ENCODE measurements around the gene NCOA4. TPM values are rescaled to one million over a fixed set of nuclear protein-coding genes. Genes with fewer than 3 reads are reported as not detected.
"Not testable (repeated sequence)": the region's sequence is repeated elsewhere in the genome, so short reads cannot be mapped to it uniquely, and the experiment has no call there.

Gene NCOA4
- total RNA-seq, 1 donor from 2014 or later, result 72.3 TPM

DNA sequence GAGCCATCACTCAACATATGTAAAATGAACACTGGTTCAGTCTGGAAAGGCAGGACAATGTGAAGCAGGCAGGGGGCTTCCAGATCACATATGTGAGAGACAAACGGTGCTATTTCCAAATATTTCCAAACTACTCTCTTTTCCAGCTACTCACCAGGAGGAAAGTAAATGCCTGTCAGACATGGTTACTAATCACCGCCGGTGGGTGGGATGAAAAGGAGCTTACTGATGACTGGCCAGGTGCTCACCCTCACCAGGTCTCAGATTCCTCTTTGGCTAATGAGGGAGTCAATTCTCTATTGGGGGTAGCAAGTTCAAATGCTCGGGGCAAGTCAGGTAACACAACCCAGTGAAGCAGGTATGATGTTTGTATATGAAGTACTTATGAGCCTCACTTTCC, 25.3 kb upstream of the NCOA4 start:
- DNase-seq (ENCODE audit: low spot score in 2 of 2, unreplicated experiment in 2 of 2), result no peak
- Mint-ChIP-seq H3K27me3 (ENCODE audit: low read depth) (peaks cover 4% of the 10 kb centered on the region), H3K9me3 (peaks cover 9% of the 10 kb centered on the region), H3K27ac (no peak overlapping the region), H3K36me3 (peaks cover 2% of the 10 kb centered on the region), H3K4me3 (no peak overlapping the region), H3K4me1 (peaks cover 6% of the 10 kb centered on the region)
- TF ChIP-seq, protein P1, sequence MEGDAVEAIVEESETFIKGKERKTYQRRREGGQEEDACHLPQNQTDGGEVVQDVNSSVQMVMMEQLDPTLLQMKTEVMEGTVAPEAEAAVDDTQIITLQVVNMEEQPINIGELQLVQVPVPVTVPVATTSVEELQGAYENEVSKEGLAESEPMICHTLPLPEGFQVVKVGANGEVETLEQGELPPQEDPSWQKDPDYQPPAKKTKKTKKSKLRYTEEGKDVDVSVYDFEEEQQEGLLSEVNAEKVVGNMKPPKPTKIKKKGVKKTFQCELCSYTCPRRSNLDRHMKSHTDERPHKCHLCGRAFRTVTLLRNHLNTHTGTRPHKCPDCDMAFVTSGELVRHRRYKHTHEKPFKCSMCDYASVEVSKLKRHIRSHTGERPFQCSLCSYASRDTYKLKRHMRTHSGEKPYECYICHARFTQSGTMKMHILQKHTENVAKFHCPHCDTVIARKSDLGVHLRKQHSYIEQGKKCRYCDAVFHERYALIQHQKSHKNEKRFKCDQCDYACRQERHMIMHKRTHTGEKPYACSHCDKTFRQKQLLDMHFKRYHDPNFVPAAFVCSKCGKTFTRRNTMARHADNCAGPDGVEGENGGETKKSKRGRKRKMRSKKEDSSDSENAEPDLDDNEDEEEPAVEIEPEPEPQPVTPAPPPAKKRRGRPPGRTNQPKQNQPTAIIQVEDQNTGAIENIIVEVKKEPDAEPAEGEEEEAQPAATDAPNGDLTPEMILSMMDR (IDR thresholded peaks at IDR 0.05; ENCODE audit: unreplicated experiment), result no peak

DNA sequence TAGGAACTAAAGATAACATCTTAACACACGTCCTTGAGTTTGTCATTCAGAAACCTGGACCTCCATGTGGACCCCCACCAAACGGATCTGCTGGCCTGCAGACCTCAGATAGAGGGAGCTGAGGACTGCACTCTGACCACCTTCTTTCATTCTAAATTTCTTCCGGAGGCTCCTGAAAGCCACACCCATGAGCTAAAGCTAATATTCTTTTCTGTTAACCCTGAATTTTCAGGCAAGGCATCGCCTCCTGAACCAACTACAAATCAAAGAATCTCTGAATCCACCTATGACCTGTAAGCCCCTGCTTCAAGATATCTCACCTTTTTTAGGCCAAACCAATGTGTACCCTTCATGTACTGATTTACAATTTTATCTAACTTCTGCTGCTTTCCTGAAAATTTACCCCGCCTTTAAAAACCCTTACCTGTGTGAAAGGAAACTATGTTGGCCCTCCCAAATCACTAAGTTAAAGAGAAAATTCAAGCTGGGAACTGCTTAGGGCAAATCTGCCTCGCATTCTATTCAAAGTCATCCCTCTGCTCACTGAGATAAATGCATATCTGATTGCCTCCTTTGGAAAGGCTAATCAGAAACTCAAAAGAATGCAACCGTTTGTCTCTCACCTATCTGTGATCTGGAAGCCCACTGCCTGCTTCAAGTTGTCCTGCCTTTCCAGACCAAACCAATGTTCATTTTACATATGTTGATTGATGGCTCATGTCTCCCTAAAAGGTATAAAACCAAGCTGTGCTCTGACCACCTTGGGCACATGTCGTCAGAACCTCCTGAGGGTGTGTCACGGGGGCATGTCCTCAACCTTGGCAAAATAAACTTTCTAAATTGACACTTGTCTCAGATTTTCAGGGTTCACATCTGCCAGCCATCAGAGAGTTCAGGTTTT, 23.4 kb upstream of the NCOA4 start:
- peaks cover 2% of the 10 kb centered on the region for H3K36me3 Mint-ChIP-seq
- TF ChIP-seq, protein P1 (IDR thresholded peaks at IDR 0.05; ENCODE audit: unreplicated experiment), result no peak
- H3K4me1 Mint-ChIP-seq, result peaks cover 6% of the 10 kb centered on the region
- DNase-seq (ENCODE audit: low spot score in 2 of 2, unreplicated experiment in 2 of 2), result no peak
- H3K9me3 Mint-ChIP-seq, result peaks cover 9% of the 10 kb centered on the region
- peaks cover 4% of the 10 kb centered on the region for H3K27me3 Mint-ChIP-seq (ENCODE audit: low read depth)
- H3K4me3 Mint-ChIP-seq, result no peak overlapping the region
- no peak overlapping the region for H3K27ac Mint-ChIP-seq

DNA sequence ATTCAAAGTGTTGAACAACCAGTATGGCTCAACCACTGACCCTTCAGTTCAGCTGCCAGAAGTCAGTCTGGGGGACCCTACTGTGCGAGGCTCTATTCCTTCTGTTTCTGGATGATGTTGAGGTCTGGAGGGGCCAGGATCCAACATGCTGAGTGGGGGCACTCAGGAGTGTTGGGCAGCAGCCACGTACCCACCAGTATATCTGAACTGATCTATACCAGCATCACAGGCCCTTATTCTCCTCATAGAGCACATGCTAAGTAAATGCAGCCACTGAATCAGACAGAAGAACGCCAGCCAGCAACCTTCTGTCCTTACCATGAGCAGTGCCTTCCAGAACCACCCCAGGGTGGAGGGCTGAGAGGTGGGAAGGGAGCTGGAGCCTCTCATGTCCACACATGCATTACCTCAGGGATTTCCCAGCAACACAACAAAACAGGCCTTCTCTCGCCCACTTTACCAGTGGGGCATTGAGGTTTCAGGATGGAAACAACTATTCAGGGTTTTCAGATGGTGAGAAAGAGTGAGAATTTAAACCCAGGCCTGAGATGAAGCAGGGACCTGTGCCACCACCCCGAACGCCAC, 22.5 kb upstream of the NCOA4 start:
- Mint-ChIP-seq H3K27ac (no peak overlapping the region), H3K4me1 (peaks cover 6% of the 10 kb centered on the region), H3K36me3 (peaks cover 2% of the 10 kb centered on the region), H3K9me3 (peaks cover 9% of the 10 kb centered on the region), H3K27me3 (ENCODE audit: low read depth) (peaks cover 4% of the 10 kb centered on the region), H3K4me3 (no peak overlapping the region)
- no peak for DNase-seq (ENCODE audit: low spot score in 2 of 2, unreplicated experiment in 2 of 2)
- TF ChIP-seq, protein P1 (IDR thresholded peaks at IDR 0.05; ENCODE audit: unreplicated experiment), result no peak

DNA sequence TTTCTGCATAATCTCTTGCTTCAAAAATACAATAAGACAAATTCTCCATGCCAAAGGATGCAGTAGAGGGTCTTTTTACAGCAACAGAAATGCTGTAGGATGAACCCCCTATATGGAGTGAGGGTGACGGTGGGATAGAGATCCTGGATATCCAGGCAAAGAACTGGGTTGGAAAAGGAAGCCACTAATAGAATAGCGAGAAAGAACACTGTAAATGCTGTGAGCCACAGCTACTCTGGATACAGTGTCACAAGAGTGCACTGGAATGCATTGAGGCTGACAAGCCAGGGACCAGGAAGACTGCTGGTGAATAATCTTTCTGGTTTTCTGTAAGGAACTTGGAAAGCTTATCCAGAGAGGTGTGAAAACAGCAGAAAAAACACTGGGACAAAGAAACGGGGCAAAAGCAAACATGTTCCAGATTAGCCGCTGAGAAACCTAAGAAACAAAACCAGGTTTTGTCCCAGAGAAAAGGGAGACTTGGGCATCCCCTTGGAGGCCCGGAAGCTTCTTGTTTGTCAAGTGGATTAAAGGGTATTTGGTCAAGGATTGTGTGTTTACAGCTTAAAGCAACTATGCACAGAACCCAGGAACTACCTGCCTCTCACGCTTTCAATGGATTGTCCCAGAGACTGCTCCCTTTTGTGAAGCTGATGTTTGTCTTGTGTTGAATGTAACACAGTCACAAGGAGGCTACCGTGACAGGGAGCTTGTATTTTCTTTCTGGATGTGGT, 21.8 kb upstream of the NCOA4 start:
- Mint-ChIP-seq H3K4me3 (no peak overlapping the region), H3K27me3 (ENCODE audit: low read depth) (peaks cover 7% of the 10 kb centered on the region), H3K27ac (no peak overlapping the region), H3K36me3 (peaks cover 2% of the 10 kb centered on the region), H3K9me3 (peaks cover 5% of the 10 kb centered on the region), H3K4me1 (peaks cover 6% of the 10 kb centered on the region)
- TF ChIP-seq, protein P1 (IDR thresholded peaks at IDR 0.05; ENCODE audit: unreplicated experiment), result no peak
- no peak for DNase-seq (ENCODE audit: low spot score in 2 of 2, unreplicated experiment in 2 of 2)

DNA sequence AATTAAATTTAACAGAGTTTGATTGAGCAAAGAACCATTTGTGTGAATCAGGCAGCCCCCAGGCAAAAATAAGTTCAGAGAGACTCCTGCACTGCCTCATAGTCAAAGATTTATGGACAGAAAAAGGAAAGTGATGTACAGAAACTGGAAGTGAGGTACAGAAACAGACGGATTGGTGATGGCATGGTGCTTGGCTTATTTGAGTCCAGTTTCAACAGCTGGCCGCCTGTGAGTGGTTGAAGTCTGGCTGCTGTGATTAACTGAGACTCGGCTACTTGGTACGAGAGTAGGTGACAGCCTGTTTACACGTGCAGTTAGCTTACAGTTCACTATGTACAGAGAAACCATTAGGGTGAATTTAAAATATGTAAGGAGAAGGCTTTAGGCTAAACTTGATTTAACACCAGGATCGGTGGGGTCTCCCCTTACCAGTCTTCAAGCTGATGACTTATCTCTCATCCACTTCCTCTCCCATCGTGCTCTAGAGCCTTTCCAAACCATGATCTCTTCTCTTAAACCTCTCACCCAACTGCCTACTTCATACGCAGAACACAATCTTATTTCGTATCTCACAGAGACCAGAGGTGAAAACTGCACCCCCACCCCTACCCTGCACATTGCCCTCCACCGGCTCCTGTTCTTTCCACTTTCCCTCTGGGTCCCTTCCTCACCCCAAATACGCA, 20.7 kb upstream of the NCOA4 start:
- Mint-ChIP-seq H3K36me3 (no peaks in the 10 kb centered on the region), H3K27me3 (ENCODE audit: low read depth) (peaks cover 9% of the 10 kb centered on the region), H3K4me1 (peaks cover 6% of the 10 kb centered on the region), H3K27ac (no peak overlapping the region), H3K4me3 (no peak overlapping the region), H3K9me3 (no peaks in the 10 kb centered on the region)
- DNase-seq (ENCODE audit: low spot score in 2 of 2, unreplicated experiment in 2 of 2), result no peak
- TF ChIP-seq, protein P1 (IDR thresholded peaks at IDR 0.05; ENCODE audit: unreplicated experiment), result no peak

DNA sequence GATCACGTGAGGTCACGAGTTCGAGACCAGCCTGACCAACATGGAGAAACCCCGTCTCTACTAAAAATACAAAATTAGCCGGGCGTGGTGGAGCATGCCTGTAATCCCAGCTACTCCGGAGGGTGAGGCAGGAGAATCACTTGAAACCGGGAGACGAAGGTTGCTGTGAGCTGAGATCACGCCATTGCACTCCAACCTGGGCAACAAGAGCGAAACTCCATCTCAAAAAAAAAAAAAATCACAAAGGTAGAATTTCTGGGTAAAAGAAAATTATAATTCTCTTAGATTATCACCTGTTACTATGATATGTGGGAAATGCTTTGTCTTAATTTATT, 19.0 kb upstream of the NCOA4 start:
- not testable (repeated sequence) for H3K4me3 Mint-ChIP-seq; H3K4me1 Mint-ChIP-seq; H3K36me3 Mint-ChIP-seq; DNase-seq (ENCODE audit: low spot score in 2 of 2, unreplicated experiment in 2 of 2); H3K9me3 Mint-ChIP-seq; H3K27ac Mint-ChIP-seq
- peaks cover 10% of the 10 kb centered on the region for H3K27me3 Mint-ChIP-seq (ENCODE audit: low read depth)

All from mesothelial cell of epicardium (in vitro differentiated cells).